Left ventricle myocardium inferior (tissue), 1 donor: ENCODE results near the gene GFM1. TPM values are rescaled to one million over a fixed set of nuclear protein-coding genes. Genes with fewer than 3 reads are reported as not detected.

ENCODE experiments used
- DNase-seq: peaks from one replicate; pipeline ENCODE4 v3.0.0-alpha.2; 2020
- H3K27ac ChIP-seq: fragments of 200-600 bp; replicated peaks from 2 replicates; pipeline ENCODE4 v1.8.0; 2021
- H3K27me3 ChIP-seq: fragments of 200-600 bp; 2 replicates; pipeline ENCODE4 v1.8.0; 2021; ENCODE audit warnings: low read depth
- H3K36me3 ChIP-seq: fragments of 200-600 bp; 2 replicates; pipeline ENCODE4 v1.8.0; 2021
- H3K4me1 ChIP-seq: fragments of 200-600 bp; 2 replicates; pipeline ENCODE4 v1.8.0; 2021
- H3K4me3 ChIP-seq: fragments of 200-600 bp; 2 replicates; pipeline ENCODE4 v1.8.0; 2021; ENCODE audit warnings: mild to moderate bottlenecking, moderate library complexity
- H3K9me3 ChIP-seq: fragments of 200-600 bp; replicated peaks from 2 replicates; pipeline ENCODE4 v1.8.0; 2021
- CTCF ChIP-seq: fragments of 200-600 bp; IDR thresholded peaks from 2 replicates; pipeline ENCODE4 v1.8.0; 2021; ENCODE audit warnings: antibody characterized with exemption, mild to moderate bottlenecking, borderline replicate concordance
- intact Hi-C: fragments of 100-400 bp; cut with micrococcal nuclease; formaldehyde crosslinking; loops from one replicate; pipeline ENCODE4 v1.11.0; 2022
- total RNA-seq: library from RNA; stranded (reverse); fragmentation: NEBNext Ultra II Directional; extraction: Animal tissue kit (Norgen Biotek cat#: 25700); gene quantifications from one replicate; pipeline ENCODE4 v1.2.1, GENCODE V29; 2021
- donor health status: DM: no; HTN: yes; CAD: no; lungs with severe emphysema.

Gene GFM1
- total RNA-seq, 1 donor from 2014 or later = 60.5 TPM

GRCh38 chr3:158672215-158673176, 28.2 kb downstream of the GFM1 start, which contains the start of gene LXN:
Gene LXN (minus strand): TSS chr3:158672648. CDS start chr3:158672478, 170 bp downstream.
- intact Hi-C loops = loop anchor here (10.0 kb wide), 1 partner anchor 52 kb away; no protein-coding TSS in a partner anchor

GRCh38 chr3:158678687-158679086, 34.4 kb downstream of the GFM1 start:
- Histone ChIP-seq H3K36me3 (peaks cover 34% of the 10 kb centered on the region), H3K4me1 (no peaks in the 10 kb centered on the region), H3K4me3 (no peak overlapping the region), H3K9me3 (no peaks in the 10 kb centered on the region), H3K27ac (no peak overlapping the region), H3K27me3 (no peaks in the 10 kb centered on the region)
- no peak for DNase-seq
- no peak for TF ChIP-seq CTCF
- intact Hi-C loops = loop anchor here (10.0 kb wide), 1 partner anchor 46 kb away; no protein-coding TSS in a partner anchor

More at GRCh38 chr3:158672215-158673176, 28.2 kb downstream of the GFM1 start, which contains the start of gene LXN:
- DNase-seq = peak; percentile 84
- Histone ChIP-seq H3K36me3 (peaks cover 21% of the 10 kb centered on the region), H3K4me3 (peak within 1 kb of the TSS; percentile 68), H3K9me3 (no peaks in the 10 kb centered on the region), H3K27ac (peak within 1 kb of the TSS; percentile 80), H3K27me3 (no peaks in the 10 kb centered on the region), H3K4me1 (peaks cover 24% of the 10 kb centered on the region)
- TF ChIP-seq CTCF = peak; percentile 71

GRCh38 chr3:158679547-158680000, 35.2 kb downstream of the GFM1 start:
- Histone ChIP-seq H3K4me1 (no peaks in the 10 kb centered on the region), H3K36me3 (peaks cover 43% of the 10 kb centered on the region), H3K9me3 (no peaks in the 10 kb centered on the region), H3K4me3 (no peak overlapping the region), H3K27me3 (no peaks in the 10 kb centered on the region), H3K27ac (no peak overlapping the region)
- no peak for TF ChIP-seq CTCF
- intact Hi-C loops = loop anchor here (10.0 kb wide), 1 partner anchor 45 kb away; no protein-coding TSS in a partner anchor
- DNase-seq = no peak

GRCh38 chr3:158680861-158681260, 36.5 kb downstream of the GFM1 start:
- no peak overlapping the region for H3K27ac ChIP-seq
- intact Hi-C loops = no loop called here
- no peak overlapping the region for H3K4me3 ChIP-seq
- H3K36me3 ChIP-seq = peaks cover 56% of the 10 kb centered on the region
- no peaks in the 10 kb centered on the region for H3K9me3 ChIP-seq
- TF ChIP-seq CTCF = no peak
- DNase-seq = no peak
- no peaks in the 10 kb centered on the region for H3K4me1 ChIP-seq
- H3K27me3 ChIP-seq = no peaks in the 10 kb centered on the region

GRCh38 chr3:158683230-158683962, 39.1 kb downstream of the GFM1 start:
- Histone ChIP-seq H3K36me3 (peaks cover 55% of the 10 kb centered on the region), H3K4me1 (no peaks in the 10 kb centered on the region), H3K27me3 (no peaks in the 10 kb centered on the region), H3K9me3 (no peaks in the 10 kb centered on the region), H3K27ac (no peak overlapping the region), H3K4me3 (no peak overlapping the region)
- intact Hi-C loops = no loop called here
- TF ChIP-seq CTCF = no peak
- no peak for DNase-seq
